Stimulated activated naive CD4-positive, alpha-beta T cell treated with Interleukin-2 at 50 U/mL for 16 hours (primary cell): ENCODE measurements around the gene PXK.
"Not testable (repeated sequence)": the region's sequence is repeated elsewhere in the genome, so short reads cannot be mapped to it uniquely, and the experiment has no call there.

Source experiments
- DNase-seq: peaks from one replicate; lab custom pipeline; 2025; lab: John Stamatoyannopoulos, UW

The PXK gene

DNA sequence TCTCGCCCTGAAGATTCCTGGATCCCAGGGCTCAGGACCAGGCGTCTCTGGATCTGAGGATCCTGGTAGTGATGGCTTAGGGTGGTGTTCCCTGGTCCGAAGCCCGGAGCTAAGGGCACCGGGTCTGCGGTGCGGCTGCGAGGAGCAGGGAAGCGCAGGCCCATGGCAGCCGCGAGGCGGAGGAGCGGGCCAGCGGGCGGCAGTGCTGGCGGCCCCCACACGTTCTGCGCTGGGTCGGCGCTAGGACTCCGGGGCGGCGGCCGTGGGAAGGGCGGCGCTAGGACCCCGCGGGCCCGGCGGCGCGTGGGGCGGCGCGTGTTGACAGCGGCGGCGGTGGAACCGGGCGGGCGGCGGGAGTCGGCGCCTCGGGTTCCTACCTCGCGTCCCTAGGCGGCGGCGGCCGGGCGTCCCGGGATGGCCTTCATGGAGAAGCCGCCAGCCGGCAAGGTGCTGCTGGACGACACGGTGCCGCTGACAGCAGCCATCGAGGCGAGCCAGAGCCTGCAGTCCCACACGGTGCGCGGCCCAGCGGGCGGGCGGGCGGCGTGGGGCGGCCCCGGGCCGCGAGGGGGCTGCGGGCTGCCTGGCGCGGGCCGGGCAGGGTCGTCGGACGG lies at the start of gene PXK:
Gene PXK (plus strand): TSS at position 318 of the 614 bp plus-strand sequence. CDS start 97 bp downstream, at position 415.
- DNase-seq: peak; percentile 76

DNA sequence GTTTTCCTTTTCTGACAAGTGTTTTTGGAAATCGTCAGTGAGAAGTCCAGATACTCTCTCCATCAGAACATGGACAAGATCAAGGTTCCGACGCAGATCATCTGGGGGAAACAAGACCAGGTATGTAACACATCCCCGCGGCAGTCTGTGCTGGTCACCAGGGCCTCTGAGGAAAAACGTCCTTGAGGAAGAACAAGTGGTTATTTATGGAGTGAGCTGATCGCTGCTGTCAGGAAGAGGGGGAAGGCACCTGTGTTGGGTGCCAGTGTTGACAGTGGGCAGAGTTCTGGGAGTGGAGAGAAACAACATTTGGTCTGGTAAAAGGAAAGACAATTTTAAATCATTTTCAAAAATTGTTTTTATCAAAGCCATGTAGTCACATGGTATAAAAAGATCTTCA lies 47.4 kb upstream of the PXK start:
- no peak for DNase-seq

- DNase-seq: no peak
Observed at GRCh38 chr3:58287354-58287753, 45.3 kb upstream of the PXK start.

DNA sequence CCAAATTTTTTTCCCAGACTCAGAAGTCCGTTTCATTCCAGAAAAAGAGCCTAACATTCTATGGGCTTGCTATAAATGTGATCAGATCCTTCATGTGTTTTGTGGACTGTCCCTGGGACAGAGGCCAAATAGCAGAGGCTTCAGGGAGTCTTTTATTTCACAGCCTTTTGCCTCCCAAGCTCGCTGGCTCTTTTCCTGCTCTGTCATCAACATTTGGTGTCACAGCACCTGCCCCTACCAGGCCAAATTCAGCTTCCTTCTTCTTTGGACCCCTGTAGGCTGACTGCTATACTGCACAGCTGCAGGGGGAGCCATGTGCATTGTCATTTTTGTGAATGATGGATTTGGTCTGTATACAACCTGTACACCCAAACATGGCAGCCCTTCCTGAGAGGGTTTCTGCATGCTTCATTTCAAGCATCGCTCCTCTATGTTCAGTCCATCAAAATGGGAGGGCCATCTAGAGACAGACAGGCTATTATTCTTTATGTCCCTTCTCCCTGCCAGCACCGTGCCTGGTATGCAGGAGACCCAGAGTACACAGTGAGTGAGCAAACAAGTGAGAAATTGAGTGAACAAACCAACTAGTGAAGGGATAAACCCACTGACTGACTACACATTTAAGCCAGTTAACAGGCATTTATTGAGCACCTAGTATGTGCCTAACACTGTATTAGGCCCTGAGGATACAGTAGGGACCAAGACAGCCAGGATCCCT lies 44.5 kb upstream of the PXK start:
- DNase-seq: no peak

DNA sequence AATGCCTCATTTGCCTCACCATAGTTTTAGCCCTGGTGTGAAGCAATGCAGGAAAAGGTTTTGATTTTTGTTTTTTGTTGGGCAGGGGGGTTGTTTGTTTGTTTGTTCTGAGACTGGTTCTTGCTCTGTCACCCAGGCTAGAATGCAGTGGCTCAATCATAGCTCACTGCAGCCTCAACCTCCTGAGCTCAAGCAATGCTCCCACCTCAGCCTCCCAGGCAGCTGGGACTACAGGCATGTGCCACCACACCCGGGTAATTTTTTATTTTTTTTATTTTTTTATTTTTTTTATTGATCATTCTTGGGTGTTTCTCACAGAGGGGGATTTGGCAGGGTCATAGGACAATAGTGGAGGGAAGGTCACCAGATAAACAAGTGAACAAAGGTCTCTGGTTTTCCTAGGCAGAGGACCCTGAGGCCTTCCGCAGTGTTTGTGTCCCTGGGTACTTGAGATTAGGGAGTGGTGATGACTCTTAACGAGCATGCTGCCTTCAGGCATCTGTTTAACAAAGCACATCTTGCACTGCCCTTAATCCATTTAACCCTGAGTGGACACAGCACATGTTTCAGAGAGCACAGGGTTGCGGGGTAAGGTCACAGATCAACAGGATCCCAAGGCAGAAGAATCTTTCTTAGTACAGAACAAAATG lies 43.6 kb upstream of the PXK start:
- not testable (repeated sequence) for DNase-seq

DNA sequence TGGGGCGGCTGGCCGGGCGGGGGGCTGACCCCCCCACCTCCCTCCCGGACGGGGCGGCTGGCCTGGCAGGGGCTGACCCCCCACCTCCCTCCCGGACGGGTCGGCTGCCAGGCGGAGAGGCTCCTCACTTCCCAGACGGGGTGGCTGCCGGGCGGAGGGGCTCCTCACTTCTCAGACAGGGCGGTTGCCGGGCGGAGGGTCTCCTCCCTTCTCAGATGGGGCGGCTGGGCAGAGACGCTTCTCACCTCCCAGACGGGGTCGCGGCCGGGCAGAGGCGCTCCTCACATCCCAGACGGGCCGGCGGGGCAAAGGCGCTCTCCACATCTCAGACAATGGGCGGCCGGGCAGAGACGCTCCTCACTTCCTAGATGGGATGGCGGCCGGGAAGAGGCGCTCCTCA lies 42.2 kb upstream of the PXK start:
- not testable (repeated sequence) for DNase-seq

- DNase-seq: no peak
Observed at GRCh38 chr3:58291671-58292338, 40.9 kb upstream of the PXK start.

DNA sequence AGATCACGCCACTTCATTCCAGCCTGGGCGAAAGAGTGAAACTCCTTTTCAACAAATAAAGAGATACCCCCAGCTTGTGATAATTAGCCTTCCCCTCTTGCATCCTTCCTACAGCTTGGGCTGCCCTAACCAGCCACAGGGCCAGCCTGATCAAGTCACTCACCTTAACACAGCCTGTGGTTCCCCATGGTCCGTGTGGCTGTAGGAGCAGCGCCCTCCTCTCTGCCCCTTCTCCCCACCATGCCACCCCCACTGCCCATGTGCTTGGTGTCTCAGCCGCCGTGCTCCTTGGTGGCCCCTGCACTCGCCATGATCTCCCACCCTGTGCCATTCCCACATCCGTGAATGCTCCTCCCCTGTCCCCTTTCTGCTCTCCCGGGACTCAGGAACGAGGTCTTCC lies 39.8 kb upstream of the PXK start:
- no peak for DNase-seq

GRCh38 chr3:58293516-58293915 lies 39.2 kb upstream of the PXK start:
- no peak for DNase-seq

- no peak for DNase-seq
Observed at GRCh38 chr3:58296269-58296668, 36.4 kb upstream of the PXK start.

GRCh38 chr3:58296843-58297242 lies 35.8 kb upstream of the PXK start:
- no peak for DNase-seq

DNA sequence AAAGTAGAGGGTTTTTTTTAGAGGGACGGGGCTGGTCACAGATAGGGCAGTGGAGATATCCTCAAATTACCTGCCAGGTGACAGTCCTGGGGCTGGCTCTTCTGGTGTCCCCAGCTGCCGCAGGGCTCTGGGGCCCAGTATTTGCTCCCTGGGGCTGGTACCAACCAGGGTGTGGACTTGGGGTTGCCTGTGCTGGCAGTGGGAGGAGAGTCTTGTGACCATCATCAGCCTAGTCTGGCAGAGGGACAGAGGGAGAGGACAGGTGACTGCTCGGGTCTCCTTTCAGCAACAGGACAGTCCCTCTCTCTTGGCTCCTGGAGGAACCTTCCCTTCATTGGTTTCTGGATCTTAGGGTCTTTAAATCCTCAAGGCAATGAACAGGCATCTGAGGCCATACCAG lies 34.5 kb upstream of the PXK start:
- no peak for DNase-seq

- no peak for DNase-seq
Observed at GRCh38 chr3:58299075-58299474, 33.6 kb upstream of the PXK start.

GRCh38 chr3:58299839-58300516 lies 32.7 kb upstream of the PXK start:
- DNase-seq: no peak

GRCh38 chr3:58305882-58306711 lies 26.6 kb upstream of the PXK start, which contains the start of the genes HTD2 and RPP14:
TSS of gene HTD2 (plus strand) at chr3:58306520. CDS start at chr3:58317614, 11,094 bp downstream.
TSS of gene RPP14 (plus strand) at chr3:58306245. CDS start at chr3:58310330, 4,085 bp downstream.
- DNase-seq: peak; percentile 98

- DNase-seq: peak; percentile 17
Observed at GRCh38 chr3:58307639-58308215, 25.0 kb upstream of the PXK start.

DNA sequence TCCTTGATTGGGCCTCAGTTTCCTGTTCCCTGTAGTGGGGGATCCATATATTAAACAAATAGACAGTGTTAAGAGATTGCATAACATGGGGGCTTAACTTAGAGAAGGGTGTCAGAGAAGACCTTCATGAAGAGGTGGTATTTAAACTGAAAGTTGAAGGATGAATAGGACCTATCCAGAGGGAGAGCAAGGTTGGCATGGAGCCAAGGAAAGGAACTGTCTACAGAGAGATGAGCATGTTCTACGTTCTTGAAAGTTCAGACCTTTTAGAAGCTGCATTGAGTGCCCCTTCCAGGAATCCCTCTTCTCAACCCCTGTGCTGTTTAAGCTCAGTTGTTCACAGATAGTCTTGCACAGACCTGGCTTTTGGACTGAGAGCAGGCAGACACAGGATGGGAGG lies 24.0 kb upstream of the PXK start:
- no peak for DNase-seq

DNA sequence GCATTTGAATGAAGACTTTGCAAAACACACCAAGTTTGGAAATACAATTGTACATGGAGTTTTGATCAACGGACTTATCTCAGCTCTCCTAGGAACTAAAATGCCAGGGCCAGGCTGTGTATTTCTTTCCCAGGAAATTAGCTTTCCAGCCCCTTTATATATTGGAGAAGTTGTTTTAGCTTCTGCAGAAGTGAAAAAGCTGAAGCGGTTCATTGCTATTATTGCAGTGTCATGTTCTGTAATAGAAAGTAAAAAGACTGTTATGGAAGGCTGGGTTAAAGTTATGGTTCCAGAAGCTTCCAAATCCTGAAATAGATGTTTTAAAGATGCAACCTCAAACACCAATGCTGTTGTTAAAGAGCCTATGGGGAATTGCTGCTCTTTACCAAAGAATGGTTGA lies 14.9 kb upstream of the PXK start:
- DNase-seq: no peak

DNA sequence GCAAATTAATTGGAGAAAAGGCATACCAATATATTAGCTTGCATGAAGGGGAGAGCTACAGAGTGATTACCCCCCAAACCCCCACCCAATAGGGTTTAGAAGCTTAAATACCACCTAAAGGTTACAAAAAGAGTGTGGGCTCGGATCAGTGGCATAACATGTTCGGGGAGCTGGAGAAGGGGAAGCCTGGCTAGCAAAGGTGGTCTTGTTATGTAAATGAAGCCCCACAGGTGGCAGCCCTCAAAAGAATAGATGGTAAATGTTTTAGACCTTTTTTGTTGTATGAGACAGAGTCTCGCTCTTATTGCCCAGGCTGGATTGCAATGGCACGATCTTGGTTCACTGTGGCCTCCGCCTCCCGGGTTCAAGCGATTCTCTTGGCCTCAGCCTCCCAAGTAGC lies 10.9 kb upstream of the PXK start:
- no peak for DNase-seq

DNA sequence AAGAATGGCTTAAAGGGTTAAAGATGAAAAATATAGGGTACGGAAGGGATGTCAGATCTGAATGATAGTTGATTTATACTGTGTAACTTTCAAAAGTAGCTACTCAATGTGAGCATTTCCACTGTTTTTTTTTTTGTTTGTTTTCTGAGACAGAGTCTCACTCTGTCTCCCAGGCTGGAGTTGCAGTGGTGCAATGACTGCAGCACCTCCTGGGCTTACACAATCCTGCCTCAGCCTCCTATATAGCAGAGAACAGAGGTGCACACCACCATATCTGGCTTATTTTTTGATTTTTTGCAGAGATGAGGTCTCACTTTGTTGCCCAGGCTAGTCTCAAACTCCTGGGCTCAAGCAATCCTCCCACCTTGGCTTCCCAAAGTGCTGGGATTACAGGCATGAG lies 9.9 kb upstream of the PXK start:
- DNase-seq: no peak
